HAP-1 (cell line): ENCODE measurements around the gene LXN.

ENCODE experiments used
- DNase-seq, 2 experiments: peaks; one replicate each; pipeline ENCODE4 v3.0.0-alpha.2; 2016 to 2020; ENCODE audit warnings: low spot score in 2 of 2
- H3K27me3 ChIP-seq: fragments of 250-450 bp; sonication (Bioruptor Pico); 2 replicates; pipeline ENCODE4 v1.5.1; 2020; ENCODE audit warnings: low read depth, mild to moderate bottlenecking, moderate library complexity
- H3K36me3 ChIP-seq: fragments of 250-450 bp; sonication (Bioruptor Pico); replicated peaks from 2 replicates; pipeline ENCODE4 v1.5.1; 2020; ENCODE audit warnings: mild to moderate bottlenecking
- H3K4me1 ChIP-seq: fragments of 250-450 bp; sonication (Bioruptor Pico); 2 replicates; pipeline ENCODE4 v1.5.1; 2020; ENCODE audit warnings: mild to moderate bottlenecking
- H3K4me3 ChIP-seq: fragments of 250-450 bp; sonication (Bioruptor Pico); 2 replicates; pipeline ENCODE4 v1.5.1; 2020; ENCODE audit warnings: mild to moderate bottlenecking, moderate library complexity
- H3K9me3 ChIP-seq: fragments of 250-450 bp; sonication (Bioruptor Pico); 2 replicates; pipeline ENCODE4 v1.5.1; 2020; ENCODE audit warnings: mild to moderate bottlenecking, moderate library complexity
- in situ Hi-C: fragments of 300-500 bp; cut with MboI; formaldehyde crosslinking; loops from 3 replicates; pipeline ENCODE4 v1.14.3; 2020; ENCODE audit warnings: low sequenced_read_pairs, inconsistent platforms, mixed read lengths

Gene LXN

GRCh38 chr3:158672215-158673176, at the start of gene LXN:
TSS of gene LXN (minus strand) at chr3:158672648. CDS start at chr3:158672478, 170 bp downstream.
- Histone ChIP-seq H3K9me3 (no peaks in the 10 kb centered on the region), H3K36me3 (peaks cover 23% of the 10 kb centered on the region), H3K27me3 (no peaks in the 10 kb centered on the region), H3K4me3 (peak within 1 kb of the TSS; percentile 43), H3K4me1 (peaks cover 17% of the 10 kb centered on the region)
- peak; percentile 77 to 90 for DNase-seq
- in situ Hi-C loops = no loop called here

- no peak overlapping the region for H3K4me3 ChIP-seq
- in situ Hi-C loops = no loop called here
- DNase-seq = no peak
- H3K9me3 ChIP-seq = no peaks in the 10 kb centered on the region
- no peaks in the 10 kb centered on the region for H3K36me3 ChIP-seq
- H3K4me1 ChIP-seq = no peaks in the 10 kb centered on the region
- H3K27me3 ChIP-seq = no peaks in the 10 kb centered on the region
These were observed 49.7 kb upstream of the LXN start for GRCh38 chr3:158722108-158722507.

- H3K27me3 ChIP-seq = no peaks in the 10 kb centered on the region
- H3K36me3 ChIP-seq = no peaks in the 10 kb centered on the region
- in situ Hi-C loops = no loop called here
- no peaks in the 10 kb centered on the region for H3K9me3 ChIP-seq
- DNase-seq = no peak
- peaks cover 11% of the 10 kb centered on the region for H3K4me1 ChIP-seq
- no peak overlapping the region for H3K4me3 ChIP-seq
These were observed 46.2 kb upstream of the LXN start for GRCh38 chr3:158718490-158719170.

GRCh38 chr3:158717576-158717975, 45.1 kb upstream of the LXN start:
- no peak for DNase-seq
- H3K4me3 ChIP-seq = no peak overlapping the region
- in situ Hi-C loops = no loop called here
- H3K27me3 ChIP-seq = no peaks in the 10 kb centered on the region
- peaks cover 12% of the 10 kb centered on the region for H3K4me1 ChIP-seq
- no peaks in the 10 kb centered on the region for H3K9me3 ChIP-seq
- no peaks in the 10 kb centered on the region; the same call in 1 of the 2 replicates for H3K36me3 ChIP-seq

- Histone ChIP-seq H3K4me1 (peaks cover 12% of the 10 kb centered on the region), H3K36me3 (peaks cover 8% of the 10 kb centered on the region), H3K27me3 (no peaks in the 10 kb centered on the region), H3K9me3 (no peaks in the 10 kb centered on the region), H3K4me3 (no peak overlapping the region)
- DNase-seq = no peak
- in situ Hi-C loops = no loop called here
These were observed 40.6 kb upstream of the LXN start for GRCh38 chr3:158713094-158713499.

- no peak for DNase-seq
- in situ Hi-C loops = no loop called here
- Histone ChIP-seq H3K4me1 (peaks cover 12% of the 10 kb centered on the region), H3K4me3 (no peak overlapping the region), H3K36me3 (peaks cover 8% of the 10 kb centered on the region), H3K9me3 (no peaks in the 10 kb centered on the region), H3K27me3 (no peaks in the 10 kb centered on the region)
These were observed 40.0 kb upstream of the LXN start for GRCh38 chr3:158712443-158712842.

GRCh38 chr3:158711886-158712285, 39.4 kb upstream of the LXN start:
- Histone ChIP-seq H3K4me1 (peaks cover 12% of the 10 kb centered on the region), H3K36me3 (peaks cover 8% of the 10 kb centered on the region), H3K27me3 (no peaks in the 10 kb centered on the region), H3K9me3 (no peaks in the 10 kb centered on the region), H3K4me3 (no peak overlapping the region)
- no peak for DNase-seq
- in situ Hi-C loops = no loop called here

GRCh38 chr3:158710601-158711000, 38.2 kb upstream of the LXN start:
- peaks cover 12% of the 10 kb centered on the region for H3K4me1 ChIP-seq
- H3K9me3 ChIP-seq = no peaks in the 10 kb centered on the region
- in situ Hi-C loops = no loop called here
- no peak for DNase-seq
- H3K4me3 ChIP-seq = no peak overlapping the region
- no peaks in the 10 kb centered on the region for H3K27me3 ChIP-seq
- peaks cover 8% of the 10 kb centered on the region for H3K36me3 ChIP-seq

GRCh38 chr3:158709666-158710083, 37.2 kb upstream of the LXN start:
- peaks cover 8% of the 10 kb centered on the region for H3K36me3 ChIP-seq
- in situ Hi-C loops = no loop called here
- no peak for DNase-seq
- no peak overlapping the region for H3K4me3 ChIP-seq
- no peaks in the 10 kb centered on the region for H3K27me3 ChIP-seq
- H3K9me3 ChIP-seq = no peaks in the 10 kb centered on the region
- peaks cover 11% of the 10 kb centered on the region for H3K4me1 ChIP-seq

GRCh38 chr3:158703566-158703965, 31.1 kb upstream of the LXN start:
- no peak for DNase-seq
- in situ Hi-C loops = no loop called here
- H3K4me1 ChIP-seq = peaks cover 14% of the 10 kb centered on the region
- no peak overlapping the region for H3K4me3 ChIP-seq
- H3K9me3 ChIP-seq = no peaks in the 10 kb centered on the region
- H3K27me3 ChIP-seq = no peaks in the 10 kb centered on the region
- peaks cover 4% of the 10 kb centered on the region for H3K36me3 ChIP-seq

GRCh38 chr3:158702815-158703481, 30.5 kb upstream of the LXN start:
- peaks cover 14% of the 10 kb centered on the region for H3K4me1 ChIP-seq
- H3K36me3 ChIP-seq = no peaks in the 10 kb centered on the region
- no peak overlapping the region for H3K4me3 ChIP-seq
- no peak for DNase-seq
- no peaks in the 10 kb centered on the region for H3K9me3 ChIP-seq
- no peaks in the 10 kb centered on the region for H3K27me3 ChIP-seq
- in situ Hi-C loops = no loop called here

GRCh38 chr3:158701420-158702065, 29.1 kb upstream of the LXN start:
- H3K4me1 ChIP-seq = peaks cover 14% of the 10 kb centered on the region
- peak in 1 of 2 experiments; percentile 57 for DNase-seq
- no peak overlapping the region for H3K4me3 ChIP-seq
- H3K27me3 ChIP-seq = no peaks in the 10 kb centered on the region
- H3K36me3 ChIP-seq = no peaks in the 10 kb centered on the region
- in situ Hi-C loops = no loop called here
- H3K9me3 ChIP-seq = no peaks in the 10 kb centered on the region

- Histone ChIP-seq H3K4me1 (peaks cover 14% of the 10 kb centered on the region), H3K27me3 (no peaks in the 10 kb centered on the region), H3K9me3 (no peaks in the 10 kb centered on the region), H3K36me3 (no peaks in the 10 kb centered on the region), H3K4me3 (no peak overlapping the region)
- in situ Hi-C loops = no loop called here
- DNase-seq = no peak
These were observed 28.1 kb upstream of the LXN start for GRCh38 chr3:158700559-158700958.
